HepG2 (cell line): ENCODE data around the gene AHSG. TPM values are rescaled to one million over a fixed set of nuclear protein-coding genes. Genes with fewer than 3 reads are reported as not detected.

ENCODE experiments used
- ARHGAP35 ChIP-seq: sonication (generic); formaldehyde crosslinking; IDR thresholded peaks from 2 replicates; pipeline ENCODE4 v1.9.0; 2022; ENCODE audit warnings: mild to moderate bottlenecking, inconsistent platforms, moderate library complexity, missing genetic modification reagents, borderline replicate concordance
- ATF3 ChIP-seq: sonication (generic); formaldehyde crosslinking; IDR thresholded peaks from 2 replicates; pipeline ENCODE4 v1.4.0; 2020; ENCODE audit warnings: missing genetic modification reagents
- BCL3 ChIP-seq: sonication (generic); formaldehyde crosslinking; IDR thresholded peaks from 2 replicates; pipeline ENCODE4 v1.5.1; 2020; ENCODE audit warnings: mild to moderate bottlenecking, missing genetic modification reagents, moderate library complexity
- CREM ChIP-seq, 2 experiments: sonication (generic) in 1 of 2; formaldehyde crosslinking in 1 of 2; IDR thresholded peaks; 2 replicates each; pipeline versions ENCODE4 v1.4.0 to v1.6.1; 2016 to 2020; ENCODE audit warnings: antibody characterized with exemption in 1 of 2, mild to moderate bottlenecking in 1 of 2, missing genetic modification reagents in 1 of 2
- FOSL2 ChIP-seq: sonication (generic); formaldehyde crosslinking; IDR thresholded peaks from 2 replicates; pipeline ENCODE4 v1.4.0; 2020; ENCODE audit warnings: missing genetic modification reagents
- FOXA3 ChIP-seq: IDR thresholded peaks from 2 replicates; pipeline ENCODE4 v1.6.1; 2016; ENCODE audit warnings: missing genetic modification reagents, missing compliant biosample characterization
- GRHL1 ChIP-seq: sonication (generic); formaldehyde crosslinking; conservative IDR thresholded peaks from 2 replicates; pipeline ENCODE4 v1.8.0; 2022; ENCODE audit warnings: missing genetic modification reagents
- HDAC1 ChIP-seq: sonication (generic); formaldehyde crosslinking; IDR thresholded peaks from 2 replicates; pipeline ENCODE4 v1.5.1; 2020; ENCODE audit warnings: mild to moderate bottlenecking, missing genetic modification reagents
- KDM4B ChIP-seq: sonication (generic); formaldehyde crosslinking; IDR thresholded peaks from 2 replicates; pipeline ENCODE4 v1.4.0; 2020; ENCODE audit warnings: missing genetic modification reagents
- THAP11 ChIP-seq: IDR thresholded peaks from 2 replicates; pipeline ENCODE4 v1.6.1; 2016; ENCODE audit warnings: missing biosample characterization, missing genetic modification reagents
- ZMAT5 ChIP-seq: sonication (generic); formaldehyde crosslinking; IDR thresholded peaks from 2 replicates; pipeline ENCODE4 v1.5.0; 2020; ENCODE audit warnings: mild to moderate bottlenecking, low read depth, missing genetic modification reagents, borderline replicate concordance
- ZNF224 ChIP-seq: sonication (generic); formaldehyde crosslinking; IDR thresholded peaks from 2 replicates; pipeline ENCODE4 v1.5.0; 2020; ENCODE audit warnings: mild to moderate bottlenecking, missing genetic modification reagents
- ZNF513 ChIP-seq: sonication (generic); formaldehyde crosslinking; conservative IDR thresholded peaks from 2 replicates; pipeline ENCODE4 v1.5.0; 2020; ENCODE audit warnings: missing genetic modification reagents
- ZNF570 ChIP-seq: sonication (generic); formaldehyde crosslinking; IDR thresholded peaks from 2 replicates; pipeline ENCODE4 v1.4.0; 2020; ENCODE audit warnings: mild to moderate bottlenecking, missing genetic modification reagents, borderline replicate concordance
- ZNF687 ChIP-seq: sonication (generic); formaldehyde crosslinking; IDR thresholded peaks from 2 replicates; pipeline ENCODE4 v1.5.1; 2020; ENCODE audit warnings: mild to moderate bottlenecking, missing genetic modification reagents, moderate library complexity
- ZNF709 ChIP-seq: sonication (generic); formaldehyde crosslinking; IDR thresholded peaks from 2 replicates; pipeline ENCODE4 v1.5.0; 2020; ENCODE audit warnings: mild to moderate bottlenecking, missing genetic modification reagents
- ZNF816 ChIP-seq: sonication (generic); formaldehyde crosslinking; IDR thresholded peaks from 2 replicates; pipeline ENCODE4 v1.8.0; 2022; ENCODE audit warnings: missing genetic modification reagents, mild to moderate bottlenecking, borderline replicate concordance
- ZNF841 ChIP-seq: sonication (generic); formaldehyde crosslinking; IDR thresholded peaks from 2 replicates; pipeline ENCODE4 v1.8.1; 2023; ENCODE audit warnings: missing genetic modification reagents, borderline replicate concordance
- polyA plus RNA-seq, 8 experiments: library from polyadenylated mRNA; depleted of rRNA in 3 of 8; stranded (reverse) in 7 of 8; unstranded in 1 of 8; fragments of >200 nt; fragmentation: Illumina TruSeq in 4 of 8; extraction: Trizol in 4 of 8; gene quantifications; 2 replicates each; pipeline versions ENCODE4 v1.2.1 to v1.2.3, GENCODE V29; 2011 to 2016; ENCODE audit warnings: low read depth in 4 of 8, missing spikeins in 1 of 8, mixed read lengths in 1 of 8; ENCODE audit not compliant: insufficient read depth in 1 of 8
- total RNA-seq, 5 experiments: library from RNA; depleted of rRNA; stranded (reverse); fragments of >200 nt; fragmentation: Illumina TruSeq; extraction: Trizol; gene quantifications; 2 replicates each; pipeline ENCODE4 v1.2.3, GENCODE V29; 2016; ENCODE audit warnings: low read depth in 1 of 5

The AHSG gene
- total and polyA plus RNA-seq, 2 of the 13 experiments (the other 11 are each of a cell fraction or from before 2014, with no cell fraction given): 2,043 to 19,152 TPM

GRCh38 chr3:186599142-186599784, 13.6 kb upstream of the AHSG start (continued):
- TF ChIP-seq ZNF687 (CRISPR knock-in tag) (peak; percentile 92), ARHGAP35 (CRISPR knock-in tag) (no peak), ZNF816 (no peak), THAP11 (CRISPR knock-in tag) (peak; percentile 73), GRHL1 (CRISPR knock-in tag) (no peak), KDM4B (CRISPR knock-in tag) (0 out of 2 replicates have a peak, but pooled peaks have one; percentile 49), ATF3 (CRISPR knock-in tag) (0 out of 2 replicates have a peak, but pooled peaks have one; percentile 28), FOXA3 (CRISPR knock-in tag) (peak; percentile 83), ZNF841 (CRISPR knock-in tag) (no peak), FOSL2 (CRISPR knock-in tag) (peak; percentile 71), BCL3 (0 out of 2 replicates have a peak, but pooled peaks have one; percentile 45), ZMAT5 (CRISPR knock-in tag) (no peak), ZNF709 (CRISPR knock-in tag) (no peak; the same call in 1 of the 2 replicates), CREM (IDR thresholded peaks at IDR 0.05) (peak; percentile 91), CREM (CRISPR knock-in tag; IDR thresholded peaks at IDR 0.05) (no peak), ZNF513 (CRISPR knock-in tag) (no peak), HDAC1 (CRISPR knock-in tag) (no peak), ZNF570 (CRISPR knock-in tag) (no peak), ZNF224 (CRISPR knock-in tag) (peak; percentile 35; the same call in 1 of the 2 replicates)
